GM18502 (cell line): ENCODE results near the gene SLC2A13.

Source experiments
- ATAC-seq: cut with Tn5 transposase; IDR thresholded peaks from one replicate; pipeline ENCODE4 v1.9.1; 2021; ENCODE audit warnings: mild to moderate bottlenecking; ENCODE audit not compliant: unreplicated experiment, poor library complexity

Gene SLC2A13

GRCh38 chr12:40002178-40003169, 103.4 kb downstream of the SLC2A13 start:
- no peak for ATAC-seq

GRCh38 chr12:40001406-40001805, 104.5 kb downstream of the SLC2A13 start:
- ATAC-seq: no peak

GRCh38 chr12:40000884-40001283, 105.0 kb downstream of the SLC2A13 start:
- ATAC-seq: no peak

- no peak for ATAC-seq
Measured at GRCh38 chr12:39993268-39993667, 112.6 kb downstream of the SLC2A13 start.

- peak; percentile 98 for ATAC-seq
Measured at GRCh38 chr12:39990122-39991101, 115.5 kb downstream of the SLC2A13 start.

- no peak for ATAC-seq
Measured at GRCh38 chr12:39989501-39989900, 116.4 kb downstream of the SLC2A13 start.

- ATAC-seq: no peak
Measured at GRCh38 chr12:39988574-39988973, 117.3 kb downstream of the SLC2A13 start.

- ATAC-seq: no peak
Measured at GRCh38 chr12:39986674-39987073, 119.2 kb downstream of the SLC2A13 start.

GRCh38 chr12:39984670-39985069, 121.2 kb downstream of the SLC2A13 start:
- ATAC-seq: no peak

- ATAC-seq: no peak
Measured at GRCh38 chr12:39975374-39975918, 130.4 kb downstream of the SLC2A13 start.

GRCh38 chr12:39972119-39972518, 133.8 kb downstream of the SLC2A13 start:
- no peak for ATAC-seq

GRCh38 chr12:39971348-39971747, 134.5 kb downstream of the SLC2A13 start:
- no peak for ATAC-seq

- no peak for ATAC-seq
Measured at GRCh38 chr12:39966721-39967120, 139.2 kb downstream of the SLC2A13 start.

GRCh38 chr12:39966256-39966655, 139.6 kb downstream of the SLC2A13 start:
- no peak for ATAC-seq

GRCh38 chr12:39959467-39959866, 146.4 kb downstream of the SLC2A13 start:
- ATAC-seq: no peak

- ATAC-seq: no peak
Measured at GRCh38 chr12:39959031-39959430, 146.8 kb downstream of the SLC2A13 start.

- no peak for ATAC-seq
Measured at GRCh38 chr12:39958377-39958776, 147.5 kb downstream of the SLC2A13 start.

GRCh38 chr12:39956725-39957124, 149.2 kb downstream of the SLC2A13 start:
- ATAC-seq: no peak

GRCh38 chr12:39946361-39947280, 159.3 kb downstream of the SLC2A13 start:
- ATAC-seq: no peak
